Measurements from ENCODE around the gene COCH.

GRCh38 chr14:30883508-30884294 lies 9.3 kb downstream of the COCH start:
- no peak for TF ChIP-seq POLR2A (IDR thresholded peaks at IDR 0.05)
- TF ChIP-seq CTCF (IDR thresholded peaks at IDR 0.05 in 4 of 5, conservative IDR thresholded peaks at IDR 0.05 in 1 of 5) = no peak

Data from gastrocnemius medialis (tissue), 4 donors.